Measurements from ENCODE around the gene SUV39H1.

SUV39H1 gene

GRCh38 chrX:48720577-48721250 lies 24.2 kb downstream of the SUV39H1 start:
- H3K36me3 ChIP-seq (ENCODE audit: insufficient read depth, low read length) = no peaks in the 10 kb centered on the region
- no peaks in the 10 kb centered on the region for H3K27me3 ChIP-seq (ENCODE audit: control insufficient read depth, insufficient read depth, low read length)
- H3K4me2 ChIP-seq (ENCODE audit: low read length) = no peak overlapping the region
- H3K9ac ChIP-seq (ENCODE audit: low read depth, low read length) = no peak overlapping the region
- H3K4me3 ChIP-seq (ENCODE audit: low read length) = no peak overlapping the region
- H3K9me3 ChIP-seq (replicated peaks; ENCODE audit: low read length) = no peaks in the 10 kb centered on the region
- H3K4me1 ChIP-seq (ENCODE audit: control insufficient read depth, insufficient read depth, low read length) = peaks cover 2% of the 10 kb centered on the region

GRCh38 chrX:48721916-48722315 lies 25.4 kb downstream of the SUV39H1 start:
- no peaks in the 10 kb centered on the region for H3K36me3 ChIP-seq (ENCODE audit: insufficient read depth, low read length)
- H3K4me2 ChIP-seq (ENCODE audit: low read length) = no peak overlapping the region
- H3K27me3 ChIP-seq (ENCODE audit: control insufficient read depth, insufficient read depth, low read length) = no peaks in the 10 kb centered on the region
- no peak overlapping the region for H3K9ac ChIP-seq (ENCODE audit: low read depth, low read length)
- H3K4me1 ChIP-seq (ENCODE audit: control insufficient read depth, insufficient read depth, low read length) = no peaks in the 10 kb centered on the region
- H3K9me3 ChIP-seq (replicated peaks; ENCODE audit: low read length) = no peaks in the 10 kb centered on the region
- no peak overlapping the region for H3K4me3 ChIP-seq (ENCODE audit: low read length)

- no peak overlapping the region for H3K4me2 ChIP-seq (ENCODE audit: low read length)
- no peaks in the 10 kb centered on the region for H3K4me1 ChIP-seq (ENCODE audit: control insufficient read depth, insufficient read depth, low read length)
- H3K4me3 ChIP-seq (ENCODE audit: low read length) = no peak overlapping the region
- no peaks in the 10 kb centered on the region for H3K36me3 ChIP-seq (ENCODE audit: insufficient read depth, low read length)
- no peak overlapping the region for H3K9ac ChIP-seq (ENCODE audit: low read depth, low read length)
- H3K9me3 ChIP-seq (replicated peaks; ENCODE audit: low read length) = no peaks in the 10 kb centered on the region
- peaks cover 3% of the 10 kb centered on the region for H3K27me3 ChIP-seq (ENCODE audit: control insufficient read depth, insufficient read depth, low read length)
These were observed 30.1 kb downstream of the SUV39H1 start for GRCh38 chrX:48726596-48726995.

GRCh38 chrX:48728653-48729052 lies 32.1 kb downstream of the SUV39H1 start:
- no peaks in the 10 kb centered on the region for H3K4me1 ChIP-seq (ENCODE audit: control insufficient read depth, insufficient read depth, low read length)
- H3K36me3 ChIP-seq (ENCODE audit: insufficient read depth, low read length) = no peaks in the 10 kb centered on the region
- H3K9me3 ChIP-seq (replicated peaks; ENCODE audit: low read length) = no peaks in the 10 kb centered on the region
- no peak overlapping the region for H3K4me2 ChIP-seq (ENCODE audit: low read length)
- no peak overlapping the region for H3K4me3 ChIP-seq (ENCODE audit: low read length)
- no peak overlapping the region for H3K9ac ChIP-seq (ENCODE audit: low read depth, low read length)
- peaks cover 3% of the 10 kb centered on the region for H3K27me3 ChIP-seq (ENCODE audit: control insufficient read depth, insufficient read depth, low read length)

DNA sequence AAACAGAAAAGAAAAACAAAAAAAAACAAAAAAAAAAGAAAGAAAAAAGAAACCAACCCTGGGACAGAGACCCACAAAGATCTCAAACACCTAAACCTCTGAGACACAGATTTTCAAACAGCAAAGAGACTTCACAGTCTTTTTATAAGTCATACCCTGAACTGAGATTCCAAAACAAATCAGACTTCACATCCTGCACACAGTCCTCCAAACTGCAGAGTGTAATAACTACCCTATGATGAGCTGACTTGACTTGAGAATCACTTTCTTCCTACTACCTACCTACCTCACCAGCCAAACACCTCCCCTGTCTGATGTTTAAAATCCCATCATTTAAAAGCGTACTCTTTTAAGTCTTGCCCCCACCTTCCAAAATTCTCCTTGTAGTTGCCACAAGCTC lies 39.8 kb downstream of the SUV39H1 start:
- Histone ChIP-seq H3K9me3 (replicated peaks; ENCODE audit: low read length) (no peaks in the 10 kb centered on the region), H3K4me3 (ENCODE audit: low read length) (peak overlapping the region; percentile 61), H3K27me3 (ENCODE audit: control insufficient read depth, insufficient read depth, low read length) (no peaks in the 10 kb centered on the region), H3K4me2 (ENCODE audit: low read length) (peak overlapping the region; percentile 74), H3K4me1 (ENCODE audit: control insufficient read depth, insufficient read depth, low read length) (peaks cover 3% of the 10 kb centered on the region), H3K36me3 (ENCODE audit: insufficient read depth, low read length) (no peaks in the 10 kb centered on the region), H3K9ac (ENCODE audit: low read depth, low read length) (no peak overlapping the region)

GRCh38 chrX:48736878-48737212 lies 40.3 kb downstream of the SUV39H1 start:
- Histone ChIP-seq H3K9me3 (replicated peaks; ENCODE audit: low read length) (no peaks in the 10 kb centered on the region), H3K27me3 (ENCODE audit: control insufficient read depth, insufficient read depth, low read length) (no peaks in the 10 kb centered on the region), H3K4me3 (ENCODE audit: low read length) (peak overlapping the region; percentile 61), H3K36me3 (ENCODE audit: insufficient read depth, low read length) (no peaks in the 10 kb centered on the region), H3K9ac (ENCODE audit: low read depth, low read length) (peak overlapping the region; percentile 42), H3K4me2 (ENCODE audit: low read length) (peak overlapping the region; percentile 74), H3K4me1 (ENCODE audit: control insufficient read depth, insufficient read depth, low read length) (peaks cover 3% of the 10 kb centered on the region)

- H3K4me3 ChIP-seq (ENCODE audit: low read length) = peak overlapping the region; percentile 75
- peak overlapping the region; percentile 89 for H3K9ac ChIP-seq (ENCODE audit: low read depth, low read length)
- H3K27me3 ChIP-seq (ENCODE audit: control insufficient read depth, insufficient read depth, low read length) = no peaks in the 10 kb centered on the region
- H3K4me1 ChIP-seq (ENCODE audit: control insufficient read depth, insufficient read depth, low read length) = peaks cover 3% of the 10 kb centered on the region
- peak overlapping the region; percentile 77 for H3K4me2 ChIP-seq (ENCODE audit: low read length)
- no peaks in the 10 kb centered on the region for H3K9me3 ChIP-seq (replicated peaks; ENCODE audit: low read length)
- no peaks in the 10 kb centered on the region for H3K36me3 ChIP-seq (ENCODE audit: insufficient read depth, low read length)
These were observed 40.8 kb downstream of the SUV39H1 start for GRCh38 chrX:48737213-48737938.

DNA sequence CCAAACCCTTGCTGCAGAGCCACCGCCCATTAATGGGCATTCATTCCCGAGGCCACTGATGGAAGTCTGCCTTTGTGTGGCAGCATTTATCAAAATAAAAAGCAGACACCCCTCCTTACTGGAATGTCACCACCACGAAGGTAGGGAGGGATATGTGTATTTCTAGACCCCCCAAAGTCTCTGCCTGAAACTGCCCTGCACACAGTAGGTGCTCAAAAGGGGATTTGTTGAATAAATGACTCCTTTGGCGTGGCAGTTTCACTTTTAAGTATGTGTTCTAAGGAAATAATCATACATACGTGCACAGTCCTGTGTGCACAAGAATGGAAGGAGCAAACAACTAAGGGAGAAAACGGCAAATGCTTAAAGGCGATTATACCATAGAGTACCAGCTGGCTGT lies 41.4 kb downstream of the SUV39H1 start:
- H3K4me3 ChIP-seq (ENCODE audit: low read length) = peak overlapping the region; percentile 75

GRCh38 chrX:48741834-48742233 lies 45.3 kb downstream of the SUV39H1 start:
- H3K27me3 ChIP-seq (ENCODE audit: control insufficient read depth, insufficient read depth, low read length) = no peaks in the 10 kb centered on the region
- H3K36me3 ChIP-seq (ENCODE audit: insufficient read depth, low read length) = no peaks in the 10 kb centered on the region
- H3K4me3 ChIP-seq (ENCODE audit: low read length) = no peak overlapping the region
- no peaks in the 10 kb centered on the region for H3K9me3 ChIP-seq (replicated peaks; ENCODE audit: low read length)
- no peak overlapping the region for H3K9ac ChIP-seq (ENCODE audit: low read depth, low read length)
- peaks cover 3% of the 10 kb centered on the region for H3K4me1 ChIP-seq (ENCODE audit: control insufficient read depth, insufficient read depth, low read length)
- H3K4me2 ChIP-seq (ENCODE audit: low read length) = no peak overlapping the region

More for the DNA sequence above, 41.4 kb downstream of the SUV39H1 start:
- Histone ChIP-seq H3K4me2 (ENCODE audit: low read length) (peak overlapping the region; percentile 77), H3K4me1 (ENCODE audit: control insufficient read depth, insufficient read depth, low read length) (peaks cover 3% of the 10 kb centered on the region), H3K9ac (ENCODE audit: low read depth, low read length) (peak overlapping the region; percentile 89), H3K36me3 (ENCODE audit: insufficient read depth, low read length) (no peaks in the 10 kb centered on the region), H3K27me3 (ENCODE audit: control insufficient read depth, insufficient read depth, low read length) (no peaks in the 10 kb centered on the region), H3K9me3 (replicated peaks; ENCODE audit: low read length) (no peaks in the 10 kb centered on the region)

DNA sequence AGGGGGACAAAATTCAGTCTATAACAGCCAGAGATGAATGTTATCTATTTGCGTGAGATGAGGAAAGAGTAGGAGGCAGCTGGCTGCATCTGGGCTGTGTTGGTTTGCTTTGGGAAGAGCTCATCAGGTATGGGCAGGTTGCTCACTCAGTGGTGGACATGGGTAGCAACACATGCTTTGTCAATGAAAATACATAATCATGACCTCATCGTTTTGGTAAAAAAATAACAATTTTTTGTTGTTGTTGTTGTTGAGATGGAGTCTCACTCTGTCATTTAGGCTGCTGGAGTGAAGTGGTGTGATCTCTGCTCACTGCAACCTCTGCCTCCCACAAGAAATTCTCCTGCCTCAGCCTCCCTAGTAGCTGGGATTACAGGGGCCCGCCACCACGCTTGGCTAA lies 48.7 kb downstream of the SUV39H1 start:
- no peaks in the 10 kb centered on the region for H3K9me3 ChIP-seq (replicated peaks; ENCODE audit: low read length)
- H3K4me3 ChIP-seq (ENCODE audit: low read length) = no peak overlapping the region
- H3K9ac ChIP-seq (ENCODE audit: low read depth, low read length) = no peak overlapping the region
- H3K36me3 ChIP-seq (ENCODE audit: insufficient read depth, low read length) = no peaks in the 10 kb centered on the region
- H3K4me1 ChIP-seq (ENCODE audit: control insufficient read depth, insufficient read depth, low read length) = no peaks in the 10 kb centered on the region
- no peak overlapping the region for H3K4me2 ChIP-seq (ENCODE audit: low read length)
- H3K27me3 ChIP-seq (ENCODE audit: control insufficient read depth, insufficient read depth, low read length) = peaks cover 3% of the 10 kb centered on the region

DNA sequence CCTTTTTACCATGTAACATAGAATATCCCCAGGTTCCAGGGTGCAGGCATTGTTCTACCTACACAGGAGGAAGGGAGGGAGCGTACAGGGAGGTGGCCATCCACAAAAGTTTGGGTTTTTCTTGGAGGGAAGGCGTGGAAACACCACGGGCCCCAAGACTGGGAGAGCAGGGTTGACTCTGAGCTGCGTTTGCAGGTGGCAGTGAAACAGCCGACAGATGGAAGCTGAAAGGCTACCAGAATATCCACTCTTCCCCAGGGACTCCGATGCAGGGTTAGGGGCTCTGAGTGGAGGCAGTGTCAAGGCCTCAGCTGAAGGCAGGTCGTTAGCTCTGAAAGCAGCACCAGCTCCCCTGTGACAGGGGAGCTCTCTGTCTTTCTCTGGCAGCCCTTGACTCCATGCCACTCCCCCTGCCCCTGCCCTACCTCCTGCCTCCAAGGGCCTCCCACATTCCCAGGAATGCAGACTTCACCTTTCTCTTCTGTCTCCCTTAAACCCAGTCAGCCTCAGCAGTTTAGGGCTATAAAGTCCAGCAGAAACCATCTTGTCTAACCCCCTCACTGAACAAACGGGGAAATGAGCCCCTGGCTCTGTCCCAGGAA lies 51.0 kb downstream of the SUV39H1 start:
- Histone ChIP-seq H3K9ac (ENCODE audit: low read depth, low read length) (no peak overlapping the region), H3K4me1 (ENCODE audit: control insufficient read depth, insufficient read depth, low read length) (no peaks in the 10 kb centered on the region), H3K36me3 (ENCODE audit: insufficient read depth, low read length) (no peaks in the 10 kb centered on the region), H3K4me3 (ENCODE audit: low read length) (no peak overlapping the region), H3K27me3 (ENCODE audit: control insufficient read depth, insufficient read depth, low read length) (peaks cover 4% of the 10 kb centered on the region), H3K9me3 (replicated peaks; ENCODE audit: low read length) (no peaks in the 10 kb centered on the region), H3K4me2 (ENCODE audit: low read length) (no peak overlapping the region)
